Ureter (tissue), 1 donor: Measurements from ENCODE around the gene SND1. TPM values are rescaled to one million over a fixed set of nuclear protein-coding genes. Genes with fewer than 3 reads are reported as not detected.
A peak's percentile ranks its signal among the peaks of the same experiment; 100 is the strongest.
"Not testable (repeated sequence)": the region's sequence is repeated elsewhere in the genome, so short reads cannot be mapped to it uniquely, and the experiment has no call there.

ENCODE experiments used
- DNase-seq: peaks from one replicate; pipeline ENCODE4 v3.0.0-alpha.2; 2020; ENCODE audit warnings: low spot score
- total RNA-seq: library from RNA; stranded (reverse); gene quantifications from one replicate; pipeline ENCODE4 v1.2.4, GENCODE V29; 2023
- donor health status: DM: yes; HTN: yes; CAD: no.

SND1 gene
- total RNA-seq, 1 donor from 2014 or later = 208 TPM

DNA sequence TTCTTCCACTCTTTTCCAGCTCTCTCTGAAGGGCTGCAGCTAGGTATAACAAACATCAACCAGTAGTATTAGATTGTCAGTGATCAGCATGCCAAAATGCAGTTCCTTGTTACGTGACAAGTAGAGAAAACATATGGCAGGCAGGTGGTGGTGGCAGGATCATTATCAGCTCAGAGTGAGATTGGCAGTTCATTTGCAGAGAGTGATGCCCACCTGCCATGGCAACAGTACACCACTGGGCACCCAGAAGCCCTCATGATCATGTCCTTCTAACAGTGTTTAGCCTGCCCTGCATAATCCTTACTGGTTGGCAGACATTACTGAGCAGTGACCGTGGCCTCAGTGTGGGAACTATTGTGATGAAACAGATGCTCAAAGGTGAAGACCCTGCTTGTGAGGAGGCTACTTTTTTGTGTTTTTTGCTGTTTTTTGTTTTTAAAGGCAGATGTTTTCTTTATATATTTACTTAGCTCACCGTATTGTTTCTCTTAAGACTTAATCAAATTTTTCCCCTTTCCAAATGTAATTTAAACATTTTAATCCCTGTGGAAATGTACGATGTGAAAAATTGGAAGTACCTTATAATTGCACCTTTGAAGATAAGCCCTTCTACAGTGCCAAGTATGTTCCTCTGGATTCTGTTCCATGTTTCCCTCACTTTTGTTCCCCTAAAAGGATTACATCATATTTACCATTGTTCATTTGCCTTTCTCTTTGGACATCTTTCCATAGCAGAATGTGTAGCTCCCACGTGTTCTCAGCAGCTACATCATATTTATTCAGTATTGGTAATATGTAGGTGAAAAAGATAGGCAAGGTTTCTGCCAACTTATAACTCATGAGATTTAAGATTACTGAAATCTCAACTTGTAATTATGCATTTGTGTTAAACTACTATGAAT lies 179.6 kb downstream of the SND1 start:
- no peak for DNase-seq

GRCh38 chr7:127832592-127832991 lies 180.6 kb downstream of the SND1 start:
- DNase-seq = no peak

GRCh38 chr7:127833641-127834040 lies 181.6 kb downstream of the SND1 start:
- DNase-seq = no peak

DNA sequence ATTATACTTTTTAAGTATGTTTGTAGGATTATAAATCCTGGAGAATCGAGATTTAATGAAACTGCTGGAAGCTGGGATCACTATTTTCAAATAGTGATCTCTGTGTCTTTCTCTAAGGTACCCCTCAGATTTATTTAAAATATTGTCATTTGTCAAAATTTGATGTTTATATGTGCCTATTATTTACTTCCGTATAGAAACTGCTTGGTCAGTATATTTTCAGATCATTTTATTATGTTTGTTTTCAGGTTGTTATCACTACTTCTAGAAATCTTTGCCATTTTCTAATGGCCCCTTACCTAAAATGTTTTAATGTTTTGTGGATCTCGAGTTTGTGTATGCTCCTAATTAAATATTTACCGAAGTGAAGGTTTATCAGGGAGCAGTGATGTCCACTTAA lies 183.7 kb downstream of the SND1 start:
- DNase-seq = no peak

DNA sequence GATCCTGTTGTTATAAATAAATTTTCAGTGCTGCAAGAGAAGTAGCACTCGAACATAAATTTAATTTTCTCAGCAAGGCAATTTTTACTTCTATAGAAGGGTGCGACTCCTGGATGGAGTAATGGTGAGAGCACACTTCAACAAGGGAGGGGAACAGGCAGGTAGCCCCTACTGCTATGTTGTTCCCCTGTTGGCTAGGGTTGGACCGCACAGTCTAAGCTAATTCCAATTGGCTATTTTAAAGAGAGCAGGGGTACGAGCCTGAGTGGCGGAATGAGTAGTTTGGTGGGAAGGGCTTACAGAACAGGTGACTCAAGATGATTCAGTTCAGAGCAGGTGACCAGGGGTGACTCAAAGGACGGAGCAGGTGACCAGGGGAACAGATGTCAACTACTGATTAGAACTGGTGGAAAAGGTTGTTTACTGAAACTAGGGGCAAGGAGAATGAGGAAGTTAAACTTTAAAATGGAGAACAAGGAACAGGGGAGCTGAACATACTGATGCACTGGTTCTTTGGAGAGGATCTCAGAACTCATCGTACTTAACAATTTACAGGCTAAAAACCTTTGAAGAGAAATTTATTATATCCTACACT lies 185.9 kb downstream of the SND1 start:
- DNase-seq = not testable (repeated sequence)

GRCh38 chr7:127838816-127839415 lies 186.9 kb downstream of the SND1 start:
- no peak for DNase-seq

GRCh38 chr7:127840226-127840951 lies 188.4 kb downstream of the SND1 start:
- no peak for DNase-seq

- no peak for DNase-seq
Measured at GRCh38 chr7:127844165-127844564, 192.2 kb downstream of the SND1 start.

DNA sequence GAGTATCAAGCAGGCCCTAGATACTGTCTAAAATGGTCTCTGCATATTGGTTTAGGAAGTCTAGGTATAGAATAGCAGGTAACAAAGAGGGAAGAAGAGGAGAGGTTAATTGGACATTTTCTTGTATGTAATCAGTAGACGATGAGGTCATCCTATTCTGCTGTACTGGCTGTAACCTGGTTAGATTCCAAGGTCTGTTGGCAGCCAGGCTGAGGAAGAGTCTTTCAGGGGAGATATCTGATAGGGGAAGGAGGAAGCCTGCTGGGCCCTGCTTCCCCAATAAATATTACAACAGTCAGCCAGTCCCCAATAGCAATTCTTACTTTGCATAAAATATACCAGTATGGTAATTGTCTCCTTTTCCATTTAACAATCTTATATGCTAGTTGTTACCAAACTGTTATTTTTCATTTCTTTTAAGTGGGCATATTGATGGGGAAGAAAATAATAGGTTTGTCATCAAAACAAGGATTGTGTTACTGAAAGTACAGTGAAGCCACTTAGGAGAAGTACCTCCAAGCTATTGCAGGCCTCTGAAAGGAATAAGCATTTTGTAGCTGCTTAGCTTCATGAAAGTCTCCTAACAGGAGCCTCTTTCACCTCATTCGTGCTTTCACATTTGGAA lies 192.8 kb downstream of the SND1 start:
- DNase-seq = peak; percentile 51

- no peak for DNase-seq
Measured at GRCh38 chr7:127845522-127846214, 193.7 kb downstream of the SND1 start.

DNA sequence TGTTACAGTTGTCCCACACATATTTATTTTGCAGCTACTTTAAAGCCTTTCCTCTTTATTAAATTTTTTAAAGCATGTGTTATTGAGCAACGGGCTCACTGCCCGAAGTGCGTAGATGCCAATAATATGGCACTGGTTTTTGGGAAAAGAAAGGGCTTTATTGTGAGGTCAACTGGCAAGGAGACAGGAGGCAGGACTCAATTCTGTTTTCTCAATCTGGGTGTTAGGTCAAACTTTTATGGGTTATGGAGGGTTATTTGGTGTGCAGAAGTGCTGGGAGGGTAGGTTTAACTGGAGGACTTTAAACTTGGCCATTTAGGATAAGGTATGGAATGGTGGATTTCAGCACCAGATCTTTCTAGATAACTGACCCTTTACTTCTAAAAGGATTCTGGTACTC lies 195.6 kb downstream of the SND1 start:
- no peak for DNase-seq

GRCh38 chr7:127848241-127848640 lies 196.2 kb downstream of the SND1 start:
- DNase-seq = no peak

GRCh38 chr7:127850195-127850594 lies 198.2 kb downstream of the SND1 start:
- DNase-seq = no peak

- DNase-seq = no peak
Measured at GRCh38 chr7:127854383-127854782, 202.4 kb downstream of the SND1 start.

- no peak for DNase-seq
Measured at GRCh38 chr7:127857464-127857841, 205.5 kb downstream of the SND1 start.

- no peak for DNase-seq
Measured at GRCh38 chr7:127858091-127858914, 206.3 kb downstream of the SND1 start.

- no peak for DNase-seq
Measured at GRCh38 chr7:127858915-127859189, 206.9 kb downstream of the SND1 start.

GRCh38 chr7:127859330-127859729 lies 207.3 kb downstream of the SND1 start:
- no peak for DNase-seq

DNA sequence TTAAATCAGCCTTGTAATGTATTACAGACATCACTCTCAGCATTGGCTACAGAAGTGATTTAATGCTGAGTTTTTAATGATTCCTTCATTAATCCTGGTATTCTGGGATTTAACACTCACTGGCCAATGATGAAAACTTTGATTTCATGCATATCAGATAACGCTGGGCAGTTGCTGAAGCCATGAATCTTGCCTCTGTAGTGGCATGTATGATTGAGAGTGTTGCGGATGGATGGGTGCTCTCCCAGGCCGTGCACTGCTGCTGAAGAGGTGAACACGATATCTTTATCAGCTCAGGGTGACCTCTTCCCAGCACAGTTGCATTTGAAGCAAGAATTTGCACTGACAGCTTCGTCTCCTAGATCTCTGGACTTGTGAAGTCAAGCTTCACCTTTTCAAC lies 210.5 kb downstream of the SND1 start:
- DNase-seq = no peak

DNA sequence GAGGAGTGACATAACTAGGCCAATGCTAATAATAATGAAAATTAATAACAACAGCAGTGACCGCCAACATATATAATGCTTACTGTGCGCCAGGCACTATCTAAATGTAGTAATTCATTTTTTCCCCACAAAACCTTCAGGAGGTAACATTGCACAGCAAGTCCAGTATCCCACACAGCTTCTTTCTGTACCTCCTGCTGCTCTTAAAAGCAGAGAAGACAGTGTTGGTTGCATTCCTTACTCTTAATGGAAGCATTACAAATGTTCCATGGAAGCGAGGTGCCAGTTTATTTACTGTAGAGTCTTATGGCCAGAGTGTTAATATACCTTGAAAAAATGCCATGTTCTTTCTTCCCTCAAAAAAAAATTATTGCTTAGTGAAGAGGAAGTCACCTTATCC lies 211.1 kb downstream of the SND1 start:
- no peak for DNase-seq

- DNase-seq = no peak
Measured at GRCh38 chr7:127865466-127865865, 213.5 kb downstream of the SND1 start.
